Endothelial cell (in vitro differentiated cells): ENCODE results near the gene CCDC27. TPM values are rescaled to one million over a fixed set of nuclear protein-coding genes. Genes with fewer than 3 reads are reported as not detected.

Source experiments
- DNase-seq: peaks from one replicate; pipeline ENCODE4 v3.0.0; 2021; ENCODE audit warnings: low spot score
- H3K27ac Mint-ChIP-seq: one replicate; pipeline ENCODE4 v1.8.0; 2021; ENCODE audit warnings: mixed read lengths, inconsistent platforms; ENCODE audit not compliant: unreplicated experiment
- H3K27me3 Mint-ChIP-seq: one replicate; pipeline ENCODE4 v1.8.0; 2021; ENCODE audit warnings: mild to moderate bottlenecking, moderate library complexity, mixed read lengths, inconsistent platforms; ENCODE audit not compliant: unreplicated experiment
- H3K36me3 Mint-ChIP-seq: one replicate; pipeline ENCODE4 v1.8.0; 2021; ENCODE audit warnings: mild to moderate bottlenecking, low read depth, mixed read lengths, inconsistent platforms; ENCODE audit not compliant: unreplicated experiment
- H3K4me1 Mint-ChIP-seq: one replicate; pipeline ENCODE4 v1.8.0; 2021; ENCODE audit warnings: mild to moderate bottlenecking, mixed read lengths, inconsistent platforms; ENCODE audit not compliant: unreplicated experiment
- H3K4me3 Mint-ChIP-seq: one replicate; pipeline ENCODE4 v1.8.0; 2021; ENCODE audit warnings: mild to moderate bottlenecking, mixed read lengths, inconsistent platforms; ENCODE audit not compliant: unreplicated experiment
- H3K9me3 Mint-ChIP-seq: one replicate; pipeline ENCODE4 v1.8.0; 2021; ENCODE audit warnings: mixed read lengths, inconsistent platforms; ENCODE audit not compliant: unreplicated experiment
- CTCF ChIP-seq: fragments of 200-600 bp; sonication (generic); IDR thresholded peaks from one replicate; pipeline ENCODE4 v1.5.0; 2021; ENCODE audit warnings: antibody characterized with exemption; ENCODE audit not compliant: unreplicated experiment
- total RNA-seq: library from RNA; stranded (reverse); fragmentation: NEBNext Ultra II Directional; extraction: Animal tissue kit (Norgen Biotek cat#: 25700); gene quantifications from one replicate; pipeline ENCODE4 v1.2.1, GENCODE V29; 2021; ENCODE audit not compliant: unreplicated experiment

The CCDC27 gene
- total RNA-seq, 1 donor from 2014 or later: not detected

GRCh38 chr1:3713840-3714239 lies 38.4 kb upstream of the CCDC27 start:
- Mint-ChIP-seq H3K27me3 (peaks cover 11% of the 10 kb centered on the region), H3K4me3 (no peak overlapping the region), H3K4me1 (no peaks in the 10 kb centered on the region), H3K9me3 (no peaks in the 10 kb centered on the region), H3K36me3 (no peaks in the 10 kb centered on the region), H3K27ac (no peak overlapping the region)
- no peak for DNase-seq
- TF ChIP-seq CTCF: no peak

GRCh38 chr1:3714284-3714741 lies 37.9 kb upstream of the CCDC27 start:
- no peak for DNase-seq
- H3K27ac Mint-ChIP-seq: no peak overlapping the region
- H3K27me3 Mint-ChIP-seq: peaks cover 9% of the 10 kb centered on the region
- H3K4me3 Mint-ChIP-seq: no peak overlapping the region
- H3K9me3 Mint-ChIP-seq: no peaks in the 10 kb centered on the region
- H3K36me3 Mint-ChIP-seq: no peaks in the 10 kb centered on the region
- no peaks in the 10 kb centered on the region for H3K4me1 Mint-ChIP-seq
- TF ChIP-seq CTCF: no peak

- H3K4me1 Mint-ChIP-seq: peaks cover 5% of the 10 kb centered on the region
- no peaks in the 10 kb centered on the region for H3K36me3 Mint-ChIP-seq
- no peaks in the 10 kb centered on the region for H3K9me3 Mint-ChIP-seq
- H3K27ac Mint-ChIP-seq: no peak overlapping the region
- no peak overlapping the region for H3K4me3 Mint-ChIP-seq
- no peak for TF ChIP-seq CTCF
- no peak for DNase-seq
- H3K27me3 Mint-ChIP-seq: peaks cover 8% of the 10 kb centered on the region
These were observed 37.4 kb upstream of the CCDC27 start for GRCh38 chr1:3714814-3715213.

DNA sequence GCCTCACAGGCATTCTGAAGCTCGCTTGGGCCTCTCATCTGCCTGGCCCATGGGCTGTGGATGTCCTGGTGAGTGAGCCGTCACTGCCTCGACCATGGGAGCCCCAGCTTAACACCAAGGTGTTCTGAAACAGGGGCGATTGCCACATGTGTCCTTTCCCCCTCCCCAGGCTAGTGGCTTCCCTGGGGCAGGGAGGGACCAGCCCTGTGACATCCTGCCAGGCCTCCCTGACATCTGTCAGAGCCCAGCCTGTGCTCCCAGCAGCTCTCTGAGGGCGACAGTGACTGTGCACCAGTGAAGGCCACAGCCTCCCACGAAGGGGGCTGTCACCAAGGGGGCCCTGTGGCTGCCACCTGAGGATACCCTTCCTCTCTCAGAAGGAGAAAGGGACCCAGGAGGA lies 35.9 kb upstream of the CCDC27 start:
- Mint-ChIP-seq H3K9me3 (no peaks in the 10 kb centered on the region), H3K27ac (no peak overlapping the region), H3K4me1 (peaks cover 11% of the 10 kb centered on the region), H3K4me3 (no peak overlapping the region), H3K36me3 (no peaks in the 10 kb centered on the region), H3K27me3 (peaks cover 8% of the 10 kb centered on the region)
- TF ChIP-seq CTCF: no peak
- DNase-seq: no peak

- Mint-ChIP-seq H3K27ac (no peak overlapping the region), H3K27me3 (peaks cover 6% of the 10 kb centered on the region), H3K36me3 (no peaks in the 10 kb centered on the region), H3K4me1 (peaks cover 11% of the 10 kb centered on the region), H3K4me3 (no peak overlapping the region), H3K9me3 (no peaks in the 10 kb centered on the region)
- TF ChIP-seq CTCF: no peak
- no peak for DNase-seq
These were observed 35.1 kb upstream of the CCDC27 start for GRCh38 chr1:3717041-3717714.
